Brain microvascular endothelial cell (primary cell): ENCODE measurements around the gene ZNF695.
A peak's percentile ranks its signal among the peaks of the same experiment; 100 is the strongest.

ENCODE experiments used
- DNase-seq: peaks from one replicate; pipeline ENCODE4 v3.0.0-alpha.2; 2020
- H3K27ac ChIP-seq: fragments of 250-450 bp; sonication (Bioruptor Pico); 2 replicates; pipeline ENCODE4 v1.5.1; 2020; ENCODE audit warnings: mild to moderate bottlenecking, moderate library complexity
- H3K27me3 ChIP-seq: fragments of 250-450 bp; sonication (Bioruptor Pico); replicated peaks from 2 replicates; pipeline ENCODE4 v1.5.1; 2020; ENCODE audit warnings: mild to moderate bottlenecking
- H3K36me3 ChIP-seq: fragments of 250-450 bp; sonication (Bioruptor Pico); replicated peaks from 2 replicates; pipeline ENCODE4 v1.5.1; 2020; ENCODE audit warnings: mild to moderate bottlenecking
- H3K4me3 ChIP-seq: 2 replicates; pipeline ENCODE4 v1.5.1; 2011; ENCODE audit warnings: low read depth, mild to moderate bottlenecking, control low read depth, low read length, moderate library complexity
- CTCF ChIP-seq: IDR thresholded peaks from 2 replicates; pipeline ENCODE4 v1.5.1; 2011; ENCODE audit warnings: low read depth, mild to moderate bottlenecking, moderate library complexity, low read length, control low read depth, inconsistent platforms; ENCODE audit errors: missing control alignments
- in situ Hi-C: cut with HindIII; loops from 2 replicates; pipeline ENCODE4 v1.10.0; 2017; ENCODE audit warnings: low sequenced_read_pairs, low pct_ligation_motif_present

Gene ZNF695

DNA sequence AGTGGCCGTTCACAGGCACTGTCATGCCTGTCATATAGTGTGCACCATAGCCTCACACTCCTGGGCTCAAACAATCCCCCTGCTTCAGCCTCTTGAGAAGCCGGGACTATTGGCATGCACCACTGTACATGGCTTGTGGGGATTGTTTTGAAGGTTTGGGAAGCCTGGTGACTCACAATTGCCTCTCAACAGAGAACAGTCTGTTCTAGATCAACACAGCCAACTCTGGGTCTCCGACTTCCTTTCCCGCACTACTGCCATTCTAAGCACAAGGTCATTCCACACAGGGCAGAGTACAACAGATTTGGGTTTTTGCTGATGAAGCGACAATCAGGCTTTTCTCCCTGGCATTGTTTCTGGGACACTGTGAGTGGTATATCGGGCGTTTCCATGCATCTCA is 60.6 kb downstream of the ZNF695 start:
- Histone ChIP-seq H3K27ac (no peak overlapping the region), H3K36me3 (no peaks in the 10 kb centered on the region), H3K27me3 (no peaks in the 10 kb centered on the region), H3K4me3 (no peak overlapping the region)
- in situ Hi-C loops, result no loop called here
- TF ChIP-seq CTCF, result no peak
- peak; percentile 76 for DNase-seq

DNA sequence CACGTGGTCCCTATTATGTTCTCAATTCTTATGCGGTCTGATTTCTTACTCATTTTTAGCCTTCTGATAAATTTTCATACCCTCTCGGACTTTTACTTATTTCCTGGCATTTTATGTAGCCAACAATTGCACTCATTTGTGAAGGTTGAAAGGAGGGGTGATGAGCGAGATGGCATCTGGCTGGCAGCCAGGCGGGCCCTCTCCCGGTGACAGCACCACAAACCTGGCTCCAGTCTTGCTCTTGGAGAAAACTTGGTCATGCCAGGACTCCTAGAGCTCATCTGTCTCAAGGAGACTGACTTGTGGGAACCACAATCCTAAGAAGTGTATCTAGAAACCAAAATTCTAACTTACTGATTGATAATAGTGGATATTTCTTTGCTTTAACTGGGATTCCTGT is 61.5 kb downstream of the ZNF695 start:
- Histone ChIP-seq H3K36me3 (no peaks in the 10 kb centered on the region), H3K27ac (no peak overlapping the region), H3K4me3 (no peak overlapping the region), H3K27me3 (no peaks in the 10 kb centered on the region)
- no peak for TF ChIP-seq CTCF
- DNase-seq, result no peak
- in situ Hi-C loops, result no loop called here
